DND-41 (cell line): ENCODE data around the gene COL8A1.

Experiments
- EZH2 ChIP-seq: IDR thresholded peaks from 3 replicates; pipeline ENCODE4 v1.6.1; 2012; ENCODE audit warnings: borderline replicate concordance, low read depth, mild to moderate bottlenecking, moderate library complexity, low read length, inconsistent platforms; ENCODE audit not compliant: severe bottlenecking
- TF ChIP-seq, protein P1 (sequence below): IDR thresholded peaks from 2 replicates; pipeline ENCODE4 v1.5.1; 2012; ENCODE audit warnings: borderline replicate concordance, low read length, moderate library complexity, mild to moderate bottlenecking; ENCODE audit not compliant: poor library complexity, severe bottlenecking; ENCODE audit errors: extremely low read depth

DNA sequence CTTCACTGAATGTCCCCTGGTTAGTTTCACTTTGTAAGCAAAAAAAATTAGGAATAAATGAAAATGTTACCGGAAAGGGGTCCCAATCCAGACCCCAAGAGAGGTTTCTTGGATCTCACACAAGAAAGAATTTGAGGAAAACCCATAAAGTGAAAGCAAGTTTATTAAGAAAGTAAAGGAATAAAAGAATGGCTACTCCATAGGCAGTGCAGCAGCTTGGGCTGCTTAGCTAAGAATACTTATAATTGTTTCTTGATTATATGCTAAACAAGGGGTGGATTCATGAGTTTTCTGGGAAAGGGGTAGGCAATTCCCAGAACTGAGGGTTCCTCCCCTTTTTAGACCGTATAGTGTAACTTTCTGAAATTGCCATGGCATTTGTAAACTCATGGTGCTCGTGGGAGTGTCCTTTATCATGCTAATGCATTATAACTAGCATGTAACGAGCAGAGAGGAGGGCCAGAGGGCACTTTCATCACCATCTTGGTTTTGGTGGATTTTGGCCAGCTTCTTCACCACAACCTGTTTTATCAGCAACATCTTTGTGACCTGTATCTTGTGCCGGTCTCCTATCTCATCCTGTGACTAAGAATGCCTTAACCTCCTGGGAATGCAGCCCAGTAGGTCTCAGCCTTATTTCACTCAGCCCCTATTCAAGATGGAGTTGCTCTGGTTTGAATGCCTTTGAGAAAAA, 138.3 kb downstream of the COL8A1 start:
- TF ChIP-seq, protein P1, sequence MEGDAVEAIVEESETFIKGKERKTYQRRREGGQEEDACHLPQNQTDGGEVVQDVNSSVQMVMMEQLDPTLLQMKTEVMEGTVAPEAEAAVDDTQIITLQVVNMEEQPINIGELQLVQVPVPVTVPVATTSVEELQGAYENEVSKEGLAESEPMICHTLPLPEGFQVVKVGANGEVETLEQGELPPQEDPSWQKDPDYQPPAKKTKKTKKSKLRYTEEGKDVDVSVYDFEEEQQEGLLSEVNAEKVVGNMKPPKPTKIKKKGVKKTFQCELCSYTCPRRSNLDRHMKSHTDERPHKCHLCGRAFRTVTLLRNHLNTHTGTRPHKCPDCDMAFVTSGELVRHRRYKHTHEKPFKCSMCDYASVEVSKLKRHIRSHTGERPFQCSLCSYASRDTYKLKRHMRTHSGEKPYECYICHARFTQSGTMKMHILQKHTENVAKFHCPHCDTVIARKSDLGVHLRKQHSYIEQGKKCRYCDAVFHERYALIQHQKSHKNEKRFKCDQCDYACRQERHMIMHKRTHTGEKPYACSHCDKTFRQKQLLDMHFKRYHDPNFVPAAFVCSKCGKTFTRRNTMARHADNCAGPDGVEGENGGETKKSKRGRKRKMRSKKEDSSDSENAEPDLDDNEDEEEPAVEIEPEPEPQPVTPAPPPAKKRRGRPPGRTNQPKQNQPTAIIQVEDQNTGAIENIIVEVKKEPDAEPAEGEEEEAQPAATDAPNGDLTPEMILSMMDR = no peak
- no peak for TF ChIP-seq EZH2
